Naive thymus-derived CD4-positive, alpha-beta T cell (primary cell): ENCODE measurements around the gene CAMTA2. TPM values are rescaled to one million over a fixed set of nuclear protein-coding genes. Genes with fewer than 3 reads are reported as not detected.

Source experiments
- ATAC-seq: fragments of 150-1000 bp; cut with Tn5 transposase; 2 replicates; pipeline ENCODE4 v1.10.0; 2021; ENCODE audit warnings: mild to moderate bottlenecking, moderate library complexity
- CTCF ChIA-PET: fragments of 350-600 bp; sonication (Branson Sonifier 250); formaldehyde crosslinking; loops from one replicate; lab custom pipeline; 2021; ENCODE audit warnings: antibody characterized with exemption; lab: Charles Lee
- POLR2A ChIA-PET: fragments of 350-600 bp; sonication (Branson Sonifier 250); formaldehyde crosslinking; loops from one replicate; lab custom pipeline; 2021; ENCODE audit warnings: antibody characterized with exemption, inconsistent platforms; lab: Charles Lee
- DNase-seq, 9 donors: peaks; one replicate each; pipeline versions ENCODE4 v3.0.0 to v3.0.0-alpha.2; 2020 to 2022; ENCODE audit warnings: mixed read lengths in 1 of 9
- H3K27ac ChIP-seq: one replicate; pipeline ENCODE4 v1.7.0; 2013; ENCODE audit warnings: mild to moderate bottlenecking, low read depth, low read length, moderate library complexity
- H3K27me3 ChIP-seq, 2 donors: one replicate each; pipeline ENCODE4 v1.7.0; 2013; ENCODE audit warnings: low read length in 2 of 2, mild to moderate bottlenecking in 2 of 2, moderate library complexity in 2 of 2; ENCODE audit not compliant: control insufficient read depth in 2 of 2, insufficient read depth in 2 of 2
- H3K36me3 ChIP-seq, 3 experiments: 1 replicate in 2 of 3; 2 replicates in 1 of 3; pipeline ENCODE4 v1.7.0; 2013; ENCODE audit warnings: low read length in 3 of 3, mild to moderate bottlenecking in 3 of 3, moderate library complexity in 1 of 3; ENCODE audit not compliant: insufficient read depth in 3 of 3, control insufficient read depth in 2 of 3
- H3K4me1 ChIP-seq, 2 donors: one replicate each; pipeline ENCODE4 v1.7.0; 2013; ENCODE audit warnings: low read length in 2 of 2, mild to moderate bottlenecking in 2 of 2, moderate library complexity in 1 of 2; ENCODE audit not compliant: control insufficient read depth in 2 of 2, insufficient read depth in 2 of 2
- H3K4me3 ChIP-seq: 2 replicates; pipeline ENCODE4 v1.7.0; 2013; ENCODE audit warnings: mild to moderate bottlenecking, low read length
- H3K9me3 ChIP-seq, 3 experiments: 1 replicate in 2 of 3; 2 replicates in 1 of 3; pipeline ENCODE4 v1.7.0; 2013; ENCODE audit warnings: low read length in 3 of 3; ENCODE audit not compliant: control insufficient read depth in 2 of 3
- H3K27ac Mint-ChIP-seq, 9 donors: one replicate each; pipeline ENCODE4 v1.8.0; 2020 to 2022; ENCODE audit warnings: mixed read lengths in 9 of 9, mild to moderate bottlenecking in 8 of 9, moderate library complexity in 5 of 9, inconsistent platforms in 2 of 9
- H3K27me3 Mint-ChIP-seq, 5 donors: one replicate each; pipeline ENCODE4 v1.8.0; 2021 to 2022; ENCODE audit warnings: mixed read lengths in 5 of 5, mild to moderate bottlenecking in 1 of 5
- H3K36me3 Mint-ChIP-seq, 5 donors: one replicate each; pipeline ENCODE4 v1.8.0; 2020 to 2022; ENCODE audit warnings: mixed read lengths in 5 of 5, mild to moderate bottlenecking in 3 of 5, inconsistent platforms in 1 of 5
- H3K4me1 Mint-ChIP-seq, 7 donors: one replicate each; pipeline ENCODE4 v1.8.0; 2020 to 2022; ENCODE audit warnings: mixed read lengths in 7 of 7, mild to moderate bottlenecking in 3 of 7, inconsistent platforms in 1 of 7
- H3K4me3 Mint-ChIP-seq, 10 donors: one replicate each; pipeline ENCODE4 v1.8.0; 2020 to 2022; ENCODE audit warnings: mild to moderate bottlenecking in 10 of 10, mixed read lengths in 10 of 10, moderate library complexity in 6 of 10, inconsistent platforms in 2 of 10
- H3K9me3 Mint-ChIP-seq, 11 donors: one replicate each; pipeline ENCODE4 v1.8.0; 2020 to 2022; ENCODE audit warnings: mixed read lengths in 11 of 11, mild to moderate bottlenecking in 4 of 11, inconsistent platforms in 1 of 11, moderate library complexity in 1 of 11
- intact Hi-C, 2 donors: fragments of 100-400 bp; cut with micrococcal nuclease; formaldehyde crosslinking; loops; one replicate each; pipeline ENCODE4 v1.15.1; 2023
- polyA plus RNA-seq, 2 donors: library from polyadenylated mRNA; unstranded; fragments of 300-500 nt; fragmentation: Illumina TruSeq; gene quantifications; one replicate each; pipeline ENCODE4 v1.2.3, GENCODE V29; 2021
- total RNA-seq, 6 experiments: library from RNA in 5 of 6; stranded (reverse) in 5 of 6; gene quantifications; 1 replicate in 5 of 6; 2 replicates in 1 of 6; pipeline ENCODE4 v1.2.3 and lab custom pipeline; 2021 to 2026

Gene CAMTA2
- total and polyA plus RNA-seq, 7 experiments from 2014 or later = 9.7 to 90.0 (median 61.1) TPM

DNA sequence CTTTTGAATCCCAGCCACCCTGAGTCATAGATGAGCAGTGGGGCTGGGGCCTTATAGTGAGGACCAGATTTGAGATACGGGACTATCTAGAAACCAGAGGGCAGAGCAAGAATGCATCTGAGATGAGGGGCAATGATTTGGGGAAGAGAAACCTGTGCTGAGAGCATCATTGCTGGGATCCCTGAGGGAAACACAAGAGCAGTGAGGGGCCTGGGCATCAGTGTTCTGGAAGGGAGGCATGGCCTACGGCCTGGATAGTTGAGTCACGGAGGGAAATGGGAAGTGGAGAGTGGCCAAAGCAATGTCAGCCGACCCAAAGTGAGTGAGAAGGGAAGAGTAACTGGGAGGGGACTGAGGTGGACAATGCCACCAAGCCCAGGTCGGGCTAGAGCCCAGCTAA, 5.2 kb downstream of the CAMTA2 start:
- peak overlapping the region in 2 of 9 donors; percentile 10 to 37 for H3K27ac Mint-ChIP-seq
- no peaks in the 10 kb centered on the region for H3K27me3 Mint-ChIP-seq
- peak overlapping the region in 2 of 10 donors; percentile 0 to 19 for H3K4me3 Mint-ChIP-seq
- intact Hi-C loops = no loop called here
- peaks cover 23 to 46% (median 37%) of the 10 kb centered on the region in 7 donors for H3K4me1 Mint-ChIP-seq
- POLR2A ChIA-PET = interaction anchor here (1.0 kb wide), 2 partner anchors 10 to 13 kb away, joined by 3 to 4 read pairs; no protein-coding TSS in a partner anchor
- H3K36me3 Mint-ChIP-seq = peaks cover 8 to 38% (median 15%) of the 10 kb centered on the region in 5 donors
- DNase-seq = no peak
- peaks cover 9 to 14% of the 10 kb centered on the region in 2 donors for H3K4me1 ChIP-seq
- CTCF ChIA-PET = interaction anchor here (1.6 to 2.0 kb wide), 2 partner anchors 73 to 79 kb away, joined by 5 read pairs; no protein-coding TSS in a partner anchor
- H3K9me3 ChIP-seq = no peaks in the 10 kb centered on the region
- no peaks in the 10 kb centered on the region for H3K9me3 Mint-ChIP-seq
- H3K36me3 ChIP-seq = peaks cover 11 to 59% (median 12%) of the 10 kb centered on the region in 3 experiments
- H3K4me3 ChIP-seq = no peak overlapping the region
- no peaks in the 10 kb centered on the region for H3K27me3 ChIP-seq
- no peak overlapping the region for H3K27ac ChIP-seq
- no peak for ATAC-seq

GRCh38 chr17:4980644-4981216, 6.7 kb downstream of the CAMTA2 start:
- Mint-ChIP-seq H3K27ac (peak overlapping the region; percentile 31 to 78 (median 67)), H3K27me3 (no peaks in the 10 kb centered on the region), H3K9me3 (no peaks in the 10 kb centered on the region), H3K4me3 (peak overlapping the region in 8 of 10 donors; percentile 2 to 83 (median 41)), H3K4me1 (peaks cover 13 to 34% (median 26%) of the 10 kb centered on the region in 7 donors), H3K36me3 (peaks cover 8 to 42% (median 16%) of the 10 kb centered on the region in 5 donors)
- intact Hi-C loops = loop anchor here (1.0 to 2.0 kb wide), 6 partner anchors 13 to 82 kb away; partner anchors contain the start of genes INCA1 (in 2 of the 2), KIF1C (in 2 of the 2) and SPAG7 (in 1 of the 2)
- H3K4me3 ChIP-seq = no peak overlapping the region
- DNase-seq = peak in 7 of 9 donors; percentile 58 to 77 (median 74)
- CTCF ChIA-PET = interaction anchor here (0.6 to 2.7 kb wide), 14 partner anchors 9 to 300 kb away, joined by 3 to 15 read pairs (median 4); partner anchors contain the start of genes PFN1 and SLC52A1
- H3K4me1 ChIP-seq = peaks cover 3 to 14% of the 10 kb centered on the region in 2 donors
- POLR2A ChIA-PET = interaction anchor here (0.6 to 3.8 kb wide), 12 partner anchors 9 to 82 kb away, joined by 3 to 21 read pairs (median 4); partner anchors contain the start of genes INCA1, KIF1C, PFN1 and RNF167
- H3K27me3 ChIP-seq = no peaks in the 10 kb centered on the region
- no peaks in the 10 kb centered on the region for H3K9me3 ChIP-seq
- peaks cover 12 to 67% (median 17%) of the 10 kb centered on the region in 3 experiments for H3K36me3 ChIP-seq
- H3K27ac ChIP-seq = no peak overlapping the region
- ATAC-seq = peak; percentile 92

DNA sequence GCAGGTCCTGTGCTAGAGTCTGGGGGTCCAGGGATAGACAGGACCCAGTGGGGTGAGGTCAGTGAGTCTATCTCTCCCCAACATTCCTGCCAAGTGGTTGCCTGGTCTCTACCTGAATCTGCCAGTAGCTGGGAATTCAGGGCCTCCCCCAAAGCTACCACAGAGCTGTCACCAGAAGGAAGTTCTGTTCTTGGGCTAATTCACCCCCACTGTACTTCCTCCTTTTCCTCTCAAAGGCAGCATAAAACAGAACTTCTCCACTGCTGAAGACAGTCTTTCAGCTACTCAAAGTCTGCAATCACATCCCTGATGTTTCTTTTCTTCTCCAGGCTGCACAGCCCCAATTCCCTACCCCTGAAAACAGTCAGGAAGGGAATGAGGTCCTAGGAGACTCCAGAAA, 8.7 kb downstream of the CAMTA2 start:
- Mint-ChIP-seq H3K27me3 (no peaks in the 10 kb centered on the region), H3K36me3 (peaks cover 8 to 54% (median 24%) of the 10 kb centered on the region in 5 donors), H3K4me1 (peaks cover 19 to 32% (median 26%) of the 10 kb centered on the region in 7 donors), H3K27ac (peak overlapping the region in 1 of 9 donors; percentile 37), H3K4me3 (no peak overlapping the region), H3K9me3 (no peaks in the 10 kb centered on the region)
- ChIA-PET CTCF (interaction anchor here (0.7 to 1.2 kb wide), 3 partner anchors 11 to 70 kb away, joined by 3 read pairs; partner anchors contain the start of gene SPAG7), POLR2A (interaction anchor here (0.6 to 3.8 kb wide), 4 partner anchors 8 to 39 kb away, joined by 3 to 17 read pairs (median 6); partner anchors contain the start of genes CAMTA2, PFN1, RNF167 and SLC25A11)
- no peak for DNase-seq
- Histone ChIP-seq H3K27me3 (no peaks in the 10 kb centered on the region), H3K27ac (no peak overlapping the region), H3K4me3 (no peak overlapping the region), H3K4me1 (peaks cover 3 to 14% of the 10 kb centered on the region in 2 donors), H3K9me3 (no peaks in the 10 kb centered on the region), H3K36me3 (peaks cover 12 to 80% (median 28%) of the 10 kb centered on the region in 3 experiments)
- intact Hi-C loops = no loop called here
- peak; percentile 55 for ATAC-seq

GRCh38 chr17:4974115-4974670, 13.3 kb downstream of the CAMTA2 start:
- POLR2A ChIA-PET = no interaction called here
- Mint-ChIP-seq H3K9me3 (peaks cover 0 to 2% (median 0%) of the 10 kb centered on the region in 11 donors), H3K27ac (peak overlapping the region in 1 of 9 donors; percentile 57), H3K36me3 (peaks cover 0 to 36% (median 22%) of the 10 kb centered on the region in 5 donors), H3K4me1 (peaks cover 9 to 30% (median 16%) of the 10 kb centered on the region in 7 donors), H3K27me3 (no peaks in the 10 kb centered on the region), H3K4me3 (no peak overlapping the region)
- intact Hi-C loops = no loop called here
- peaks cover 12 to 86% (median 33%) of the 10 kb centered on the region in 3 experiments for H3K36me3 ChIP-seq
- H3K9me3 ChIP-seq = no peaks in the 10 kb centered on the region
- DNase-seq (no peak), ATAC-seq (no peak)
- H3K27me3 ChIP-seq = no peaks in the 10 kb centered on the region
- H3K4me3 ChIP-seq = no peak overlapping the region
- no peak overlapping the region for H3K27ac ChIP-seq
- H3K4me1 ChIP-seq = peaks cover under 1 to 4% of the 10 kb centered on the region in 2 donors
- CTCF ChIA-PET = interaction anchor here (0.6 kb wide), 1 partner anchor 88 kb away, joined by 4 read pairs; no protein-coding TSS in a partner anchor

GRCh38 chr17:4973256-4974114, 14.0 kb downstream of the CAMTA2 start:
- ATAC-seq (no peak), DNase-seq (no peak)
- ChIA-PET POLR2A (interaction anchor here (0.6 to 10.3 kb wide), 2 partner anchors 26 to 33 kb away, joined by 3 to 278 read pairs; partner anchors contain the start of genes ENO3, PFN1 and RNF167), CTCF (interaction anchor here (0.6 kb wide), 1 partner anchor 89 kb away, joined by 4 read pairs; no protein-coding TSS in a partner anchor)
- H3K36me3 Mint-ChIP-seq = peaks cover 0 to 40% (median 22%) of the 10 kb centered on the region in 5 donors
- Histone ChIP-seq H3K27ac (no peak overlapping the region), H3K4me3 (no peak overlapping the region), H3K36me3 (peaks cover 9 to 83% (median 33%) of the 10 kb centered on the region in 3 experiments), H3K9me3 (no peaks in the 10 kb centered on the region), H3K27me3 (no peaks in the 10 kb centered on the region), H3K4me1 (peaks cover 7 to 11% of the 10 kb centered on the region in 2 donors)
- H3K27ac Mint-ChIP-seq = peak overlapping the region in 3 of 9 donors; percentile 32 to 61 (median 43)
- peaks cover 9 to 30% (median 16%) of the 10 kb centered on the region in 7 donors for H3K4me1 Mint-ChIP-seq
- H3K4me3 Mint-ChIP-seq = peak overlapping the region in 1 of 10 donors; percentile 32
- intact Hi-C loops = no loop called here
- H3K9me3 Mint-ChIP-seq = peaks cover 0 to 2% (median 0%) of the 10 kb centered on the region in 11 donors
- no peaks in the 10 kb centered on the region for H3K27me3 Mint-ChIP-seq
